Epithelial cell of umbilical artery (primary cell): ENCODE measurements around the gene COMMD3. TPM values are rescaled to one million over a fixed set of nuclear protein-coding genes. Genes with fewer than 3 reads are reported as not detected.

Source experiments
- total RNA-seq: library from RNA; depleted of rRNA; stranded (reverse); fragments of >200 nt; gene quantifications from 2 replicates; pipeline ENCODE4 v1.2.3, GENCODE V29; 2014

COMMD3 gene
- total RNA-seq: 57.5 and 79.5 TPM in 2 replicates

GRCh38 chr10:22316286-22317075, at the start of gene COMMD3:
TSS of gene COMMD3 (plus strand) at chr10:22316388. CDS start at chr10:22316418, 30 bp downstream.

DNA sequence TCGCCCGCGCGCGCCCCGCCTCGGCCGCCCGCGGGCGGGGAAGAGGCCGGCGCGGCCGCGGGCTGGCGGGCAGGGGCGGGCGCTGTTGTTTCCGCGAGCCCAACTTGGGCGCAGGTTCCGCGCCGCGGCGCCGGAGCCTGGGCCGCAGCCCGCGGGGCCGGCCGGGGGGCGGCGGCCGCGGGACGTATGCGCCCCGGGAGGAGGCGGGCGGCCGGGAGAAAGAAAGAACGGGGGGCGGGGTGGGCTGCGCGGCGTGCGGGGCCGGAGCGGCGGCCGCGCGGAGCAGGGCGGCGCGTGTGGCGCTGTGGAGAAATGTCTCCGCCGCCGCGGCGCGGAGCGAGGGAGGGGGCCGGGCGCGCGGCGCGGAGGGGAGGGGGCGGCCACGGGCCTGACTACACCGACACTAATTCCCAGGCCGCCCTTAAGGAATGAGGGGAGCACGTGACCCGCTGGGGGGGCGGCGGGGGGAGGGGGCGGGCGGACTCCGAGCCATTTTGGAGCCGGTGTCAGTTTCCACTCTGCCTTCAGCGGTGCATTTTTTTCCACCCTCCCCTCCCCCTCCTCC, 4.5 kb downstream of the COMMD3 start, which contains the start of gene BMI1:
Gene BMI1, plus strand, starts transcription at position 509 of the 565 bp plus-strand sequence. CDS start 5,351 bp downstream, outside the sequence.

GRCh38 chr10:22345301-22346095, 29.3 kb downstream of the COMMD3 start, which contains the start of gene SPAG6:
TSS of gene SPAG6 (plus strand) at chr10:22345496. CDS start at chr10:22345612, 116 bp downstream.

Other genes with a start within 250 kb of the COMMD3 start
- not detected in 2 replicates for gene EBLN1, start 98.4 kb upstream of the COMMD3 start, total RNA-seq
- gene BMI1, start 4.7 kb downstream of the COMMD3 start, total RNA-seq: 27.4 and 34.8 TPM in 2 replicates
- not detected in 2 replicates for gene SPAG6, start 29.1 kb downstream of the COMMD3 start, total RNA-seq